Measurements from ENCODE around the gene PAPOLA. TPM values are rescaled to one million over a fixed set of nuclear protein-coding genes. Genes with fewer than 3 reads are reported as not detected.

PAPOLA gene
- total RNA-seq, 1 experiment from 2014 or later, result 223 TPM

DNA sequence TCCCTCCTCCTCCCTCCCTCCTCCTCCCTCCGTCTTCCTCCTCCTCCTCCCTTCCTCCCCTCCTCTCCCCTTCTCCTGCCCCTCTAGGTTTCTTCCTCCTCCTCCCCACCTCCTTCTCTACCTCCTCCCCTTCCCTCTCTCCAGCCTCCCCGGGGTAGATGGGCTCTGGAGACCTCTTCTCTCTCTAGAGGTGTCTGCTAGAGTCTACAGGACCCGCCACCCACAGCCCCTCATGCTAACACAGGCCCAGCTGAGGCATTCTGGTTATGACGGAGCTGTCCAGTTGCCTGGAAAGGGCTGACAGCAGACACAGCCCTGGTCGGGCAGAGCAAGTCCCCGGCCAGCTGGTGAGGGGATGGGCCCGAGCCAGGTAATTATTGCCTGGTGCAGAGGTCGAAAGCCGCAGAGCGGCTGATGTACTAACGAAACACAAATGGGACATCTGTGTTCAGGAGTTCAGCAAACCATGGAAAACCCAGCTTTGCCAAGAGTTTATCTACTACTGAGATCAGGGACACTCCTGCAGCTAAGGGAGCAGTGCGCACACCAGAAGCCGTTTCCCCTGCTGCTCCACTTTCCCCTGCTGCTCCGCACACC, 96.2 kb downstream of the PAPOLA start:
- no TSS peak for BruUV-seq (replicated peaks)
- ChIA-PET CTCF (no interaction called here), POLR2A (no interaction called here), RAD21 (ENCODE audit: low non-redundant PET in 1 of 2, low total read pairs in 2 of 2, uncharacterized antibody in 2 of 2, unreplicated experiment in 2 of 2) (no interaction called here)
- Histone ChIP-seq H3K4me1 (ENCODE audit: control insufficient read depth in 1 of 2, insufficient read depth in 2 of 2, low read length in 2 of 2) (no peaks in the 10 kb centered on the region), H3K36me3 (ENCODE audit: control insufficient read depth in 1 of 2, insufficient read depth in 2 of 2, low read length in 2 of 2) (no peaks in the 10 kb centered on the region), H3K4me3 (replicated peaks in 1 of 2; ENCODE audit: low read depth in 1 of 2, low read length in 2 of 2) (no peak overlapping the region), H3K9ac (ENCODE audit: low read length) (no peak overlapping the region), H3K79me2 (ENCODE audit: insufficient read depth, low read length) (no peaks in the 10 kb centered on the region), H3K27ac (ENCODE audit: low read depth, low read length) (no peak overlapping the region), H3K9me2 (ENCODE audit: insufficient read depth) (no peaks in the 10 kb centered on the region), H3K9me3 (ENCODE audit: control insufficient read depth in 1 of 2, insufficient read depth in 1 of 2, low read depth in 1 of 2, low read length in 2 of 2) (no peaks in the 10 kb centered on the region), H3K27me3 (ENCODE audit: insufficient read depth, low read length) (no peaks in the 10 kb centered on the region), H4K20me1 (ENCODE audit: insufficient read depth) (no peaks in the 10 kb centered on the region), H2AFZ (ENCODE audit: low read depth, low read length, poor library complexity, severe bottlenecking) (no peak overlapping the region), H3K4me2 (ENCODE audit: low read length) (no peak overlapping the region)
- no peak for DNase-seq (ENCODE audit: low read depth, low spot score)
- TF ChIP-seq SP1 (IDR thresholded peaks at IDR 0.05; ENCODE audit: low read depth) (no peak), CBX3 (IDR thresholded peaks at IDR 0.05; ENCODE audit: low read depth) (no peak), RAD21 (IDR thresholded peaks at IDR 0.05; ENCODE audit: low read depth) (no peak), FOSL1 (IDR thresholded peaks at IDR 0.05; ENCODE audit: low read depth) (no peak)
- ATAC-seq, result no peak
- intact Hi-C loops (cut with micrococcal nuclease), result no loop called here

DNA sequence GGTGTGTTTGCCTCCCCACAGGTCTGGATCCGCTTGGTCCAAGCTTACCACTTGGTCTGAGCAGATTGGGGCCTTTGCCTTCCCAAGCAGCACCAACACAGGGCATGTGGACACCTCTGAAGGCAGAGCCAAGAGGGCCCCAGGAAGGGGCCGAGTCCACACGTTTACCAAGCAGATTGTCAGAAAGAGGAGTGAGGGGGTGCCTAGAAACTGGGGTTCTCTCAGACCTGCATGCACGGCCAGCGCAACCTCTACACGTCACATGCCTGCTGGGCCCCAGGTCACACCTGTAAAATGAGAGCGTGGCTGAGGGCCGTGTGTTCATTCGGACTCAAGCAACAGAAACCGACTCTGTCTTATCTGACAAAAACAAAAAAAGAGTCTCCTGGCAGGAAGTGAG, 96.9 kb downstream of the PAPOLA start:
- Histone ChIP-seq H3K4me2 (ENCODE audit: low read length) (no peak overlapping the region), H3K9me3 (ENCODE audit: control insufficient read depth in 1 of 2, insufficient read depth in 1 of 2, low read depth in 1 of 2, low read length in 2 of 2) (no peaks in the 10 kb centered on the region), H3K36me3 (ENCODE audit: control insufficient read depth in 1 of 2, insufficient read depth in 2 of 2, low read length in 2 of 2) (no peaks in the 10 kb centered on the region), H3K27ac (ENCODE audit: low read depth, low read length) (no peak overlapping the region), H3K27me3 (ENCODE audit: insufficient read depth, low read length) (no peaks in the 10 kb centered on the region), H3K9ac (ENCODE audit: low read length) (no peak overlapping the region), H3K4me3 (replicated peaks in 1 of 2; ENCODE audit: low read depth in 1 of 2, low read length in 2 of 2) (no peak overlapping the region), H4K20me1 (ENCODE audit: insufficient read depth) (no peaks in the 10 kb centered on the region), H3K79me2 (ENCODE audit: insufficient read depth, low read length) (no peaks in the 10 kb centered on the region), H2AFZ (ENCODE audit: low read depth, low read length, poor library complexity, severe bottlenecking) (no peak overlapping the region), H3K9me2 (ENCODE audit: insufficient read depth) (no peaks in the 10 kb centered on the region), H3K4me1 (ENCODE audit: control insufficient read depth in 1 of 2, insufficient read depth in 2 of 2, low read length in 2 of 2) (no peaks in the 10 kb centered on the region)
- ChIA-PET RAD21 (ENCODE audit: low non-redundant PET in 1 of 2, low total read pairs in 2 of 2, uncharacterized antibody in 2 of 2, unreplicated experiment in 2 of 2) (no interaction called here), POLR2A (no interaction called here), CTCF (no interaction called here)
- ATAC-seq, result no peak
- TF ChIP-seq CEBPB (IDR thresholded peaks at IDR 0.05; ENCODE audit: low read depth), result no peak
- TF ChIP-seq, protein P1, sequence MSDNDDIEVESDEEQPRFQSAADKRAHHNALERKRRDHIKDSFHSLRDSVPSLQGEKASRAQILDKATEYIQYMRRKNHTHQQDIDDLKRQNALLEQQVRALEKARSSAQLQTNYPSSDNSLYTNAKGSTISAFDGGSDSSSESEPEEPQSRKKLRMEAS (IDR thresholded peaks at IDR 0.05), result no peak
- TF ChIP-seq ZFX (IDR thresholded peaks at IDR 0.05), result no peak
- no peak for TF ChIP-seq TCF7L2 (IDR thresholded peaks at IDR 0.05; ENCODE audit: borderline replicate concordance, extremely low read depth, insufficient read depth, insufficient read length)
- no peak for TF ChIP-seq EZH2 (IDR thresholded peaks at IDR 0.05)
- TF ChIP-seq, protein P2, sequence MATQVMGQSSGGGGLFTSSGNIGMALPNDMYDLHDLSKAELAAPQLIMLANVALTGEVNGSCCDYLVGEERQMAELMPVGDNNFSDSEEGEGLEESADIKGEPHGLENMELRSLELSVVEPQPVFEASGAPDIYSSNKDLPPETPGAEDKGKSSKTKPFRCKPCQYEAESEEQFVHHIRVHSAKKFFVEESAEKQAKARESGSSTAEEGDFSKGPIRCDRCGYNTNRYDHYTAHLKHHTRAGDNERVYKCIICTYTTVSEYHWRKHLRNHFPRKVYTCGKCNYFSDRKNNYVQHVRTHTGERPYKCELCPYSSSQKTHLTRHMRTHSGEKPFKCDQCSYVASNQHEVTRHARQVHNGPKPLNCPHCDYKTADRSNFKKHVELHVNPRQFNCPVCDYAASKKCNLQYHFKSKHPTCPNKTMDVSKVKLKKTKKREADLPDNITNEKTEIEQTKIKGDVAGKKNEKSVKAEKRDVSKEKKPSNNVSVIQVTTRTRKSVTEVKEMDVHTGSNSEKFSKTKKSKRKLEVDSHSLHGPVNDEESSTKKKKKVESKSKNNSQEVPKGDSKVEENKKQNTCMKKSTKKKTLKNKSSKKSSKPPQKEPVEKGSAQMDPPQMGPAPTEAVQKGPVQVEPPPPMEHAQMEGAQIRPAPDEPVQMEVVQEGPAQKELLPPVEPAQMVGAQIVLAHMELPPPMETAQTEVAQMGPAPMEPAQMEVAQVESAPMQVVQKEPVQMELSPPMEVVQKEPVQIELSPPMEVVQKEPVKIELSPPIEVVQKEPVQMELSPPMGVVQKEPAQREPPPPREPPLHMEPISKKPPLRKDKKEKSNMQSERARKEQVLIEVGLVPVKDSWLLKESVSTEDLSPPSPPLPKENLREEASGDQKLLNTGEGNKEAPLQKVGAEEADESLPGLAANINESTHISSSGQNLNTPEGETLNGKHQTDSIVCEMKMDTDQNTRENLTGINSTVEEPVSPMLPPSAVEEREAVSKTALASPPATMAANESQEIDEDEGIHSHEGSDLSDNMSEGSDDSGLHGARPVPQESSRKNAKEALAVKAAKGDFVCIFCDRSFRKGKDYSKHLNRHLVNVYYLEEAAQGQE (IDR thresholded peaks at IDR 0.05; ENCODE audit: low read depth), result no peak
- TF ChIP-seq EGR1 (IDR thresholded peaks at IDR 0.05; ENCODE audit: low read depth), result no peak
- BruUV-seq (replicated peaks), result no TSS peak
- intact Hi-C loops (cut with micrococcal nuclease), result no loop called here
- no peak for DNase-seq (ENCODE audit: low read depth, low spot score)

Data from HCT116 (cell line).